Fibroblast of the aortic adventitia (primary cell): Measurements from ENCODE around the gene CDH23. TPM values are rescaled to one million over a fixed set of nuclear protein-coding genes. Genes with fewer than 3 reads are reported as not detected.

Experiments
- DNase-seq: peaks from one replicate; pipeline ENCODE4 v3.0.0-alpha.2; 2010; ENCODE audit warnings: low read depth
- H3K4me3 ChIP-seq: 2 replicates; pipeline ENCODE4 v1.5.1; 2011; ENCODE audit warnings: low read depth, mild to moderate bottlenecking, control low read depth, low read length, moderate library complexity
- total RNA-seq: library from RNA; depleted of rRNA; stranded (reverse); fragments of >200 nt; gene quantifications from 2 replicates; pipeline ENCODE4 v1.2.3, GENCODE V29; 2012; ENCODE audit warnings: low replicate concordance
- TF ChIP-seq, protein P1 (sequence below): IDR thresholded peaks from 2 replicates; pipeline ENCODE4 v1.5.1; 2011; ENCODE audit warnings: mild to moderate bottlenecking, low read length, control low read depth, inconsistent platforms; ENCODE audit not compliant: insufficient read depth

CDH23 gene
- total RNA-seq, 1 donor, result 0.27 TPM

DNA sequence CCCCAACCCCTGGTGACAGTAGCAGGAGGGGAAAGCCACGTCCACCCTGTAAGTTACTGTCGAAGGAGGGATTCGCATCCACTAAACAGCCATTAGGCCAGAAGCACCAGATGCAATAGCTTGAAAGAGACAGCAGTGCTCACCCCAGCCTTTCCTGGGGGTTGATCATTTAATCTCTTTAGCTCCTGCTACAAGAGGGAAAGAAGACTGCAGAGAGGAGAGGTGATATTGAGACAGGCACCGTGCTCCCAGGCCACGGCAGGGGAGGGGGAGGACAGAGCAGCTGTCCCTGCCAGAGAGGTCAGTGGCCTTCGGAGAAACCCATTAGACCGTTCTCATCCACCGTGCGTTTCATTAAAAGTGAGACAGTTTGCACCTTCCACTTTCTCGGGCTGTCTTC is 148.3 kb downstream of the CDH23 start:
- no peak overlapping the region for H3K4me3 ChIP-seq
- TF ChIP-seq, protein P1, sequence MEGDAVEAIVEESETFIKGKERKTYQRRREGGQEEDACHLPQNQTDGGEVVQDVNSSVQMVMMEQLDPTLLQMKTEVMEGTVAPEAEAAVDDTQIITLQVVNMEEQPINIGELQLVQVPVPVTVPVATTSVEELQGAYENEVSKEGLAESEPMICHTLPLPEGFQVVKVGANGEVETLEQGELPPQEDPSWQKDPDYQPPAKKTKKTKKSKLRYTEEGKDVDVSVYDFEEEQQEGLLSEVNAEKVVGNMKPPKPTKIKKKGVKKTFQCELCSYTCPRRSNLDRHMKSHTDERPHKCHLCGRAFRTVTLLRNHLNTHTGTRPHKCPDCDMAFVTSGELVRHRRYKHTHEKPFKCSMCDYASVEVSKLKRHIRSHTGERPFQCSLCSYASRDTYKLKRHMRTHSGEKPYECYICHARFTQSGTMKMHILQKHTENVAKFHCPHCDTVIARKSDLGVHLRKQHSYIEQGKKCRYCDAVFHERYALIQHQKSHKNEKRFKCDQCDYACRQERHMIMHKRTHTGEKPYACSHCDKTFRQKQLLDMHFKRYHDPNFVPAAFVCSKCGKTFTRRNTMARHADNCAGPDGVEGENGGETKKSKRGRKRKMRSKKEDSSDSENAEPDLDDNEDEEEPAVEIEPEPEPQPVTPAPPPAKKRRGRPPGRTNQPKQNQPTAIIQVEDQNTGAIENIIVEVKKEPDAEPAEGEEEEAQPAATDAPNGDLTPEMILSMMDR, result no peak
- no peak for DNase-seq

DNA sequence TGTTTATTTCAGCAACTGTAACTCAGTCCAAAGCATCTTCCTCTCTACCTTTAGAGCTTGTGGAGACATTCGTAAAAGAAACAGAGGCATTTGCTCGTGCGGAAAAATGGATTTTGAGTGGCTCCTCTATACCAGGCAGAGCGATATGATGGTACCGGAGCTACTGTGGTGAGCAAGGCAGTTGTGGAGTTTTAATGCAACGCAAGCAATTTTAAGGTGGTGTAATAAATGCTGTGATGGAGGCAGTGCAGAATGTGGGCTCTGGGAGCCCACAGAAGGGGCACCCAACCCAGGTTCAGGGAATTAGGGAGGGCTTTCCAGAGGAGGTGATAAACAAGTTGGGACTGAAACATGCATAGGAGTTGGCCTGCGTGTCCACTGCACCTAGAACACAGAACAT is 149.5 kb downstream of the CDH23 start:
- TF ChIP-seq, protein P1, result no peak

DNA sequence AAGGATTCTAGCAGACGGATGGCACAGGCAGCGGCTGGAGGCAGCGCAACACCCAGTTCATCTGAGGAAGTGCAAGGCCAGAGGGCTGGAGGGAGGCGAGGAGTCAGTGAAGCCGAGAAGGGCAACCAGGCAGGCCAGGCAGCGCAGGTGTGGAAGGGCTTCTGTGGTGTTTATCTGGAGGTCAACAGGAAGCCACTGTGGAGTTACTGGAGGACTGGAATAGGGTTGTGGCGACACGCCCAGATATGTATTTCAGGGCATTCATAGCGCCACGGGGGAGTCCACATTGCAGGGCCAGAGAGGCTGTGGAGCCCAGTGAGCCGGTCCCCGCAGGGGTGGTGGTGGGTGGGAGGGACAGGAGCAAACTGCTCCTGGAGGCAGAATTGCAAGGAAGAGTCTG is 150.6 kb downstream of the CDH23 start:
- no peak overlapping the region for H3K4me3 ChIP-seq
- TF ChIP-seq, protein P1, result no peak
- no peak for DNase-seq

More for the DNA sequence above, 149.5 kb downstream of the CDH23 start:
- no peak overlapping the region for H3K4me3 ChIP-seq
- DNase-seq, result no peak

DNA sequence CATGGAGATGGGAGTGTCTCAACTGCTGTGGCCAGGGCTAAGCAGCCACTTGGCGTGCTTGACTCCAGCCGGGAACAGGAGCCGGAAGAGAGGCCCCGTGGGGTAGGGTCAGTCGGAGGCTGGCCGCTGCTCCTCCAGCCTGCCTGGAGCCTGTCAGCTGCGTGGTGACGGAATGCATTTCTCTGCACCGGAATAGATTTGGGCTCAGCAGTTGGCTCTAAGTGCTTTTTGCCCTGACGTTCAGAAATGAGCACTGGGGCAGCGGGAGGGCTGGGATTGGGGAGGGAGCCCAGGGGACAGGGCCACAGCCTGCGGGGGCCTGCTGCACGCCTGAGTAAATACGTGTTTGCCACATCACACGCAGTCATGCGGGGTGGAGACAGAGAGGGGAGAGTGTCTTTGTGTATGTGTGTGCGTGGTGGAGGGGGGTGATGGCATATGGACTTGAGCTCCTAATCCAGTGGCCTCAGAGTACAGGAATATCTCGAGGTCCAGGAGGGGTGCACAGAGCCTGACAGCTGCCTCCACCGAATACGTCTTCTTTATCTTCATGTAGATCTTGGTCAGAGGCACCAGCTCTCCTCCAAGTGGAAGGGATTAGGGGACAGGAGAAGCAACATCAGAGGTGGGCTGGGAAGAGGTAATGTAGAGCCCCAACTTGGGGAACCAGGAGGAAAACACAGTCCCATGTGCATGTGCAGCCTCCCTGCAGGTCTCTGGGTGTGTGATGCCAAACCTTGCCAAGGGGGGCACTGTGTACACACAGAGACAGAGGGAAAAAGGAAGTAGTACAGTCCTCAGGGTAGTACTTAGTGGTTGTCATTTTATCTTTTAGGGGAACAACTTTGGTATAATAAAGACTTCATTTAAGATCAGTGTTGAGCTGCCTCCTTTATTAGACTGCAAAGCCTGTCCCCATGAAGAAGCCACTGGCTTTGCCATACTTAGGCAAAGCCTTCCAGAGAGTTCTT is 151.4 kb downstream of the CDH23 start:
- DNase-seq, result peak; percentile 63
- TF ChIP-seq, protein P1, result peak; percentile 39
- H3K4me3 ChIP-seq, result no peak overlapping the region

DNA sequence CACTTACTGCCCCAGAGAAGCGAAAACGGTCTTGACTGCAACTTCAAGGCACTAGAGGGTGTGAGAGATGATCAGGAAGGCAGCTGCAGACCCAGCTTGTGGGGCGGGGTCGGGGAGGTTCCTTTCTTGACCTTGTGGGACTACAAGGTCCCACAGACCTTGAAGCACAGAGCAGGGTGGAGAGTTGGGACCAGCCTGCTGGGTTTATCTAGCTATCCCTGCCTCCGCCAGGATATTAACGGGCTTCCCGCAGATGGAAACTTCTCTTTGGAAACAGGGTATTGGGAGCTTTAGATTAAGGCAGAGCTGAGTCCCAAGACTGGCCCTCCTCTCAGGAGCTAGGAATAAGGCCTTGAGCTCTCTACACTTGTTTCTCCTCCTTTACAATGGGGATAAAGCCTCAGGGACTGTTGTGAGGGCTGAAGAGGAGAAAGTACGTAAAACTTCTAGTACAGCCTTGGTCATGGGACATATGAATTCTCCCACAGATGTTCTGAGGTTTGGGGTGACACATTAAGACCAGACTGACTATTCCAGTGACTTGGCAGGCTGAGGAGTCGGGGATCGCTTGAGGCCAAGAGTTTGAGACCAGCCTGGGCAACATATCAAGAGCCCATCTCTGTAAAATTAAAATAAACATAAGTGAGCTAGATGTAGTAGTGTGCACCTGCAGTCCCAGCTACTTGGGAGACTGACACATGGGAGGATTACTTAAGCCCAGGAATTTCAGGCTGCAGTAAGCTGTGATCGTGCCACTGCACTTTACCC is 153.2 kb downstream of the CDH23 start:
- DNase-seq, result no peak
- TF ChIP-seq, protein P1, result no peak
- no peak overlapping the region for H3K4me3 ChIP-seq

DNA sequence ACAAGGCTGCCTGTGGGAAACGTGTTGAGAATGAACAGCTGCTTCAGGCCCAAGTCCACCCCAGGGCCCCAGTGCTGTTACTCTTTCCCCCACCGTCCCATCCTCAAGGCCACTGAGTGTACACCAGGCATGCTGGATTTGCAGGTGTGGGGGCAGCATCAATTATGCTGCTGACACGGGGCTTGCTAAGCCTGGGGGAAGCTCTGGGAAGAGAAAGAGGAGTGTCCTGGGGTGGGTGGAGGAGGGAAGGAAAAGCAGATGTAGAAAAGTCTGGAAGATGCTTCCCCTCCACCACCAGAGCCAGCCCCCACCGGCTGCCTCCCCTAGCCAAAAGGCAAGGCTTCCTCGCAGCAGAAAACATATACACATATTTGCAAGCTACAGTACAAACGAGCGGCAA is 153.9 kb downstream of the CDH23 start:
- TF ChIP-seq, protein P1, result no peak
- no peak overlapping the region for H3K4me3 ChIP-seq
- DNase-seq, result no peak
